NCI-H2029 treated with DMSO at 0.1 percent for 48 hours (cell line): Measurements from ENCODE around the gene SHISA5.
"Not testable (repeated sequence)": the region's sequence is repeated elsewhere in the genome, so short reads cannot be mapped to it uniquely, and the experiment has no call there.

Experiments
- DNase-seq: peaks from one replicate; lab custom pipeline; 2025; lab: John Stamatoyannopoulos, UW

The SHISA5 gene, protein sequence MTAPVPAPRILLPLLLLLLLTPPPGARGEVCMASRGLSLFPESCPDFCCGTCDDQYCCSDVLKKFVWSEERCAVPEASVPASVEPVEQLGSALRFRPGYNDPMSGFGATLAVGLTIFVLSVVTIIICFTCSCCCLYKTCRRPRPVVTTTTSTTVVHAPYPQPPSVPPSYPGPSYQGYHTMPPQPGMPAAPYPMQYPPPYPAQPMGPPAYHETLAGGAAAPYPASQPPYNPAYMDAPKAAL

DNA sequence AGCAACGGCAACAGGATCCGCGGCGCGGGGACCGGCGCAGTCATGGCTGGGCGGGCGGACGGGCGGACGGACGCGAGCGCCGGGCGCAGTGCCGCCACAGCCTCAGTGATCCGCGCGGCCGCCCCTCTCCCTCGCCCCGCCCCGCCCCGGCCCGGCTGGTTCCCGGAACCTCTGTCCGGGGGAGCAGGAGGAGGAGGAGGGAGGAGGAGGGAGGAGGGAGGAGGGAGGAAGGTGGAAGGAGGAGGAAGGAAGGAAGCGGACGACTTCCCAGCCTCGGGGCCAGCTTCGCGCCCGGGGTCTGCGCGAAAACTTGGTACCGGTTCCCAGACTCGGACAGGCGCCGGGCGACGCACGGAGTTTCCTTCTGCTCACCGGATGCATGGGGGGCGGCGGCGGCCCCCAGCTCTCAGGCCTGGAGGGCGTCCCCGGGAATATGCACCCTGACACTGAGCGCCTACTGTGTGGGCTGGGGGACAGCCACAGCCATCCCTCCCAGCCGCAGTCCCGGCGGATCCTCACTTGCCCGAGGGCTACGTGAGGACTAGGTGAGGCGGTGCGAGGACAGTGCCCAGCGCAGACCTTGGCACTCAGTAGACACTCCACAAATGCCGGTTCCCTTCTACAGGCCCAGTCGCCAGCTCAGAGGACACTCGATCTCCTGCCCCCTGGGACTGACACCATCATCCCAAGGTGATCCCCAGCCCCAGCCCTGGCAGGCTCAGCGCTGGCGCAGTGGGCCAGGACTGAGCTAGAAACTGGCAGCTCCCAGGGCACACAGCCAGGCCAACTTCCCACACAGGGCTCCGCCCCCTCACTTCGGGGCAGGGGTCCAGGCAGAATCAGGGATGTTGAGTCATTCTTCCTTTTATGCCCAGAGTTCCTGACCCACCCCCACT, at the start of gene SHISA5:
SHISA5 (minus strand) TSS at position 124 of the 896 bp plus-strand sequence; CDS start at position 44, 80 bp downstream.
- no peak for DNase-seq

GRCh38 chr3:48553361-48553760, 49.4 kb upstream of the SHISA5 start:
- DNase-seq: no peak

GRCh38 chr3:48552111-48552951, 48.4 kb upstream of the SHISA5 start:
- no peak for DNase-seq

- not testable (repeated sequence) for DNase-seq
These were observed 47.7 kb upstream of the SHISA5 start for GRCh38 chr3:48551651-48552050.

DNA sequence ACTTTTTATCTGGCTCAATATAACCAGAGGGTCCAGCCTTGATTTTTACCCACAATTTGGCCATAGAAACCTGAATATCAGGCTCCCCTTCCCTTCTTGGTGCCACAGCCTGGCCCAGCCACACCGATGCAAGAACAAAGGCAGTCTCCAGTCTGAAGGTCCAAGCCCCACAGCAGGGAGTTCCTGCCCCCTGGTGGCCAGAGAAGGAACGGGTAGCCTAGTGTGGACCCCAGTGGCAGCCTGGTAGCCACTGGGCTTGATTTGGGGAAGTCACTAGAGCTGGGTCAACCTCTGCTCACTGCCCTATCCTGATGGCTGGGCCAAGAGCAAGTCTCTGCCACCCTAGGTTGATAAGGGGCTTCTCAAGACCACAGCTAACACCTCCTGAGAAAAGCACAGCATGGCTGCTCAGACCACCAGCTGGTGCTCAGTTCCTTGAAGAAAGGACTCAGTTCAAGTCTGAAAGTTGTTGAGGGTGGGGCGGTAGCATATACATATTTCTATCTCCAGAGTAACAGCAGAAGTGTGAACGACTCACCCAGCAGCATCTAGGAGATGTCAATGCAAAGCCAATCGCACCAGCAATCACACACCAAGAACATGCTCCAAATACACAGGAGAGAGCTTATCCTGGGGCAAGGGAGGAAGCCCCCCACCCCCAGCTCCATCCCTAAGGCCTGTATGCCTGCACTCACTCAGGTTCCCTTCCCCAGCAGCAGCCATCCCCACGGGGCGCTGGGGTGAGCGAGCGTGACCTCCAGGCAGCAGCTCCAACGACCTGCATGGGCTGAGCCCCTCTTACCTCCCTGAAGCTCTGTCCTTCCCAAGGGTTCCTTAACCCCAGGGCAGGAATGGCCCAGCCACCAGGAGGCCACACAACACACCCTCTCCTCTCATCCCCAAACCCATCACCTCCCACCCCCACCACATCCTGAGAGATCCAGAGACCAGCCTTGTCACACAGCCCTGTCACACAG, 45.0 kb upstream of the SHISA5 start:
- peak; percentile 14 for DNase-seq

- DNase-seq: no peak
These were observed 44.2 kb upstream of the SHISA5 start for GRCh38 chr3:48548126-48548525.

GRCh38 chr3:48546203-48546829, 42.3 kb upstream of the SHISA5 start:
- DNase-seq: no peak

- no peak for DNase-seq
These were observed 40.2 kb upstream of the SHISA5 start for GRCh38 chr3:48544141-48544540.

DNA sequence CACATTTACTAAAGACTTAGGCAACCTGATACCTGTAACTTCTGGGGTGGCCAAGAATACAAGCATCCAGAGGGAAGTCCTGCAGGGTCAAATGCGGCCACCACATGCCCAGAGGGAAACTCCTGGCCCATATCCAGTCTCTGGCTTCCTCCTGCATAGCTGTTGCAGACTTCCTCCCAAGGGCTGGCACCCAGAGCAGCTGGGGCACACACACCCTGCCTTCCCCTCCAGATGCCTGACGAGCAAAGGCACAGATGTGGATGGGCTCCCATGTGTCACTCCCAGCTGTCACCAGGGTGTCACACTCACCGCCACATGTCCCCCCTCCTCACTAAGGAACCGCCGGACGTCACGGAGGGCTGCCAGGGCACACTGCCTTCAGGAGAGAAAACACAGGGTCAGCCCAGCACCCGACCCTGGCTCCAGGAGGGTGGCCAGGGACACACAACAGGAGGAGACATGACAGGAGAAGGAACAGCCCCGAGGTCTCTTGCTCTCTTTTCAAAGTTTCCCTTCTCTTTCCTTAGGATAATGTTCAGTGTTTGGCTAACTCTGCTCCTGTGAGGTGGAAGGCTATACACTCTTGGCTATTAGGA, 39.4 kb upstream of the SHISA5 start:
- no peak for DNase-seq

DNA sequence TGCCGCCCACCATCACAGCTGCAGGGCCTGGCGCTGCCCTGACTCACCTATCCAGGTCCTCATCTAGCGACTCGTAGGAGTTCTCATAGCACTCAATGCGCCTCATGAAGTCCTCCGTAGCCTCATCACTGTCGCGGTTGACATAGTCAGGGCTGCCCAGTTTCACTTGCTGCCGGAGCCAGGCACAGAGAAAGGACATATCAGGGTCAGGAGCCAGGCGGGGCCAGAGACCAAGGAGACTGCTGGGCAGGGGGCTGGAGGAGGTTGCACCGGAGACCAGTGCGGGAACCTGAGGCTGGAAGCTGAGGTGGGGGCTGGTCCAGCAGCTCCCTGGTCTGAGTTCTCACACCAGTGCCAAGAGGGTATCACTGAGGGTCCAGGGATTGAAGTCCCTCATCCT, 34.5 kb upstream of the SHISA5 start:
- DNase-seq: no peak

GRCh38 chr3:48536785-48537184, 32.8 kb upstream of the SHISA5 start:
- no peak for DNase-seq

DNA sequence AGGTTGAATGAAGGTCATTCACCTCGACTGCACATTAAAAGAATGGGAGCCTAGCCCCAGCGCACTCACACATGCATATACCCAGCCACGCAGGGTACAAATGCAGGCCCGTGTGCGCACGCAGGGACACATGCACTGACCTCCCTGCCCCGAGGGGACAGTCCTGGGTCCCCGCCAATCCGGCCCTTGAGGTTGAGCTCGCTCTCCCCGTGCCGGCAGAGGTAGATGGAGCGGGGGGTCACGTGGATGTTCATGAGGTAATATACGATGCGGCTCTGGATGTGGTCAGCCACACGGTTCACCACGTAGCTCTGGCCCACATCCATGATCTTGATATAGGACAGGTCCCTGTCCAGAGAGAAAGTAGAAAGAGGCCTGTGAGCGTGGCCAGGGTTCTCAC, 32.1 kb upstream of the SHISA5 start:
- DNase-seq: no peak

DNA sequence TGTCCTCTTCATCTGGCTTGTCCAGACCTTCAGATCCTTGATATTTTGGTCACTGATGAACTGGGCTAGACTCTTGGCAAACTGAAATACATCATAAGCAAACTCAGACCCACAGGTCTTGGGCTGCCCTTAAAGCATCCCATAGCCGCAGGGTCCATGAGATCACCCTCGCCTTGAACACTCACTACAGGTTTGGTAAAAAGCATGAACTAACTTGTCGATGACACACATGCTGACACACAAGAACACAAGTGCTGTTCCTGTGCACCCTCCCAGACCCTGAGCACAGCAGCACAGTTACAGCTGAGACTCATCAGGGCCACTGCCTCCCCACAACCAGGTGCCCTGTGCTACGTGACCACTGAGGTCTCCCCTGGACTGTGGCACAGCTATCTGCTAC, 31.6 kb upstream of the SHISA5 start:
- no peak for DNase-seq

GRCh38 chr3:48532977-48533337, 29.0 kb upstream of the SHISA5 start:
- no peak for DNase-seq

GRCh38 chr3:48532271-48532976, 28.4 kb upstream of the SHISA5 start:
- DNase-seq: no peak

GRCh38 chr3:48530701-48531100, 26.7 kb upstream of the SHISA5 start:
- DNase-seq: not testable (repeated sequence)

DNA sequence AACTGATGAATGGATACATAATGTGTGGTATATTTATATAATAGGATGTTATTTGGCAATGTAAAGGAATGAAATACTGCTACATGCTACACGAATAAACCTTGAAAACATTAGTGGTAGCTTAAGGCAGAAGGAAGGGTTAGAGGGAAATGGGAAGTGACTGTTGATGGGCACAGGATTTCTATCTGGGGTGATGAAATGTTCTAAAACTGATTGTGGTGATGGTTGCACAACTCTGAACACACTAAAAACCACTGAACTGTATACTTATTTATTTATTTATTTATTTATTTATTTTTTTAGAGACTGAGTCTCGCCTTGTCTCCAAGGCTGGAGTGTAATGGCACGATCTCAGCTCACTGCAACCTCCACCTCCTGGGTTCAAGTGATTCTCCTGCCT, 24.8 kb upstream of the SHISA5 start:
- no peak for DNase-seq

- no peak for DNase-seq
These were observed 24.1 kb upstream of the SHISA5 start for GRCh38 chr3:48528048-48528447.

GRCh38 chr3:48524970-48525369, 21.0 kb upstream of the SHISA5 start:
- DNase-seq: no peak

DNA sequence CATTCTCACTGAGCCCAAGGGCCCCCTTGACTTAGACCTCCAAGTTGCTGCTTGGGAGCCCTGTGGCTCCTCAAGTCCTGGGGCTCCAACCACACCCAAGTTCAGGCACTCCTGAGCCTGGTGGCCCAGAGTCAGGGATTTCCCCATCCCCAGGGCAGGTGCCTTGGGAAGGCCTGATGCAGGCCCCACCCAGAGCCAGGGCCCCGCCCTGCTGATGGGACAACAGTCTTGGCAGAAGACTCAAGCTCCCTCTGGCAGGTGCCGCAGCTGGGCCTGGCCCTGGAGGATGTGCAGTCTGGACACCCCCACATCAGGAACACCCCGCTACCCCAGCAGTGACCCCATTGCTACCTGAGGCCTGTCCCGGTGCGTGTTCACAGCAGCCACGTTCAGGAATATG, 17.7 kb upstream of the SHISA5 start:
- no peak for DNase-seq
